HG02938 (cell line): ENCODE results near the gene CCPG1.
"Not testable (repeated sequence)": the region's sequence is repeated elsewhere in the genome, so short reads cannot be mapped to it uniquely, and the experiment has no call there.

ENCODE experiments used
- ATAC-seq: cut with Tn5 transposase; IDR thresholded peaks from one replicate; pipeline ENCODE4 v1.9.1; 2021; ENCODE audit warnings: mild to moderate bottlenecking, moderate library complexity; ENCODE audit not compliant: unreplicated experiment

Gene CCPG1, protein sequence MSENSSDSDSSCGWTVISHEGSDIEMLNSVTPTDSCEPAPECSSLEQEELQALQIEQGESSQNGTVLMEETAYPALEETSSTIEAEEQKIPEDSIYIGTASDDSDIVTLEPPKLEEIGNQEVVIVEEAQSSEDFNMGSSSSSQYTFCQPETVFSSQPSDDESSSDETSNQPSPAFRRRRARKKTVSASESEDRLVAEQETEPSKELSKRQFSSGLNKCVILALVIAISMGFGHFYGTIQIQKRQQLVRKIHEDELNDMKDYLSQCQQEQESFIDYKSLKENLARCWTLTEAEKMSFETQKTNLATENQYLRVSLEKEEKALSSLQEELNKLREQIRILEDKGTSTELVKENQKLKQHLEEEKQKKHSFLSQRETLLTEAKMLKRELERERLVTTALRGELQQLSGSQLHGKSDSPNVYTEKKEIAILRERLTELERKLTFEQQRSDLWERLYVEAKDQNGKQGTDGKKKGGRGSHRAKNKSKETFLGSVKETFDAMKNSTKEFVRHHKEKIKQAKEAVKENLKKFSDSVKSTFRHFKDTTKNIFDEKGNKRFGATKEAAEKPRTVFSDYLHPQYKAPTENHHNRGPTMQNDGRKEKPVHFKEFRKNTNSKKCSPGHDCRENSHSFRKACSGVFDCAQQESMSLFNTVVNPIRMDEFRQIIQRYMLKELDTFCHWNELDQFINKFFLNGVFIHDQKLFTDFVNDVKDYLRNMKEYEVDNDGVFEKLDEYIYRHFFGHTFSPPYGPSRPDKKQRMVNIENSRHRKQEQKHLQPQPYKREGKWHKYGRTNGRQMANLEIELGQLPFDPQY

DNA sequence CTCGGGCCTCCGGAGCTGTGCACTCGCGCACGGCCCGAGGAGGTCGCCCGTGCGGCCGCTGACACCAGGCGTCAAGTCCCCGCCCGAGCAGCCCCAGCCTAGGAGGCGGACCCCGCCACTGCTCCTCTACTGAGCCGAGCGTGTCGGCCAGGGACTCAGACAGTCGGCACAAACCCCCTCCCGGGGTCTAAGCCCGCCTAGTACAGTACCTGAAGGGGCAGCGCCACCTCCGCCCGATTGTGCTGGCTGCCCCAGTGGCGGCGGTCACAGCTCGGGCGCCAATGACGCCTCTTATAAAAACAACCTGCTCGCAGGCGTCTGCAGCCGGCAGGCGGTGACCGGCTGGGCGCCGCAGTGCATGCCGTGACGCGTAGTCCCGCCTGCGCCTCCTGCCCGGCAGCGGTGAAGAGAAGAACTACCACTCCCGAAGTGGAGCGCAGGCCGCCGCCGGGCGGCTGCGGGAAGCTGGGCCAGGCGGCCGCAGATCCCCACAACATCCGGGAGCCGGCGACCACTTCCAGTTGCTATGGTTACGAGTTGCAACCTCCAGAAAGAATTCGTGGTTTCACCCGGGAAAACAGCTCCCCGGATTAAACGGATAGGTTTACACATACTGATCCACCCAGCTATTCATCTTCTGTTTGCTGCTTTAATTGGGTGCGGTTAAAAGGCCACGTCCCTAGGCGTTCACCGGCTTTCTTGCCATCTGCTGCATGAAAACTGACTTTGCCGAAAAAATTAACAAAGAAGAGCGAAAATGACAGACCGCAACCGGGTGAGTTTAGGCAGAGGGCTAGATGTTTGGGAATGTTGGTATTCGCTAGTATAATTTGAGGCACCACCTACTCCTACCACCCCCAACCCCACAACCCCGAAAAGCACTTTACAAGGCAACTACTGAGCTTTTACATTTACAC, at the start of gene CCPG1, which contains the start of gene PIERCE2:
Gene CCPG1, minus strand, starts transcription at position 348 of the 917 bp plus-strand sequence. CDS start 18,935 bp downstream, outside the sequence.
Gene PIERCE2, plus strand, starts transcription at position 484 of the 917 bp plus-strand sequence. Its CDS starts 274 bp downstream, at position 758.
- ATAC-seq: peak; percentile 88

DNA sequence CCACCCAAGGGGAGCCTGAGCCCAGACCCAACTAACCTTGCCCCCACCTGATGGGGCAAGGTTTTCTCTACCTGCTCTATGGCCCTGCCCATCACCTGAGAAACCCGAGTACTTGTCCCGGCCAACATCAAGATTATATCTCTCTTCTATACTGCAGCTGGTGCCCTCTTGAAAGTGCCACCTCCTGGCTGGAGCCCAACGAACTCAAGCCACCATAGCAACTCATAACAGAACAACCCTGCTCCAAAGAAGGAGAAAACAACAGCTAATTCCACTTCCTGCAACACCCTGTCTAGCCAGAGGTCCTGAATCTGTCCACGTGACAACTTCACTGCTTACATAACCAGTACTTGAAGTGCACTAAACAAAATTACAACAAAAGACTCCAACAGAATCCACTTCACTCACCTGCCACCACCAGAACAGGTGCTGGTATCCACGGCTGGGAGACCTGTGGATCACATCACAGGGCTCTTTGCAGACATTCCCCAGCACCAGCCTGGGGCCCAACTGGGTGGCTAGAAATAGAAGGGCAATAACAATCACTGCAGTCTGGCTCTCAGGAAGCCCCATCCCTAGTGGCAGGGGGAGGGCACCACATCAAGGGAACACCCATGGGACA, 49.4 kb upstream of the CCPG1 start:
- no peak for ATAC-seq

DNA sequence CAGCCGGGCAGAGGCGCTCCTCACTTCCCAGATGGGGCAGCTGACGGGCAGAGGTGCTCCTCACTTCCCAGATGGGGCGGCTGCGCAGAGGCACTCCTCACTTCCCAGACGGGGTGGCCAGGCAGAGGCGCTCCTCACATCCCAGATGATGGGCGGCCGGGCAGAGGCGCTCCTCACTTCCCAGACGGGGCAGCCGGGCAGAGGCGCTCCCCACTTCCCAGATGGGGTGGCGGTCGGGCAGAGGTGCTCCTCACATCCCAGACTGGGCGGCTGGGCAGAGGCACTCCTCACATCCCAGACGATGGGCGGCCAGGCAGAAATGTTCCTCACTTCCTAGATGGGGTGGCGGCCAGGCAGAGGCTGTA, 38.9 kb upstream of the CCPG1 start:
- ATAC-seq: not testable (repeated sequence)

DNA sequence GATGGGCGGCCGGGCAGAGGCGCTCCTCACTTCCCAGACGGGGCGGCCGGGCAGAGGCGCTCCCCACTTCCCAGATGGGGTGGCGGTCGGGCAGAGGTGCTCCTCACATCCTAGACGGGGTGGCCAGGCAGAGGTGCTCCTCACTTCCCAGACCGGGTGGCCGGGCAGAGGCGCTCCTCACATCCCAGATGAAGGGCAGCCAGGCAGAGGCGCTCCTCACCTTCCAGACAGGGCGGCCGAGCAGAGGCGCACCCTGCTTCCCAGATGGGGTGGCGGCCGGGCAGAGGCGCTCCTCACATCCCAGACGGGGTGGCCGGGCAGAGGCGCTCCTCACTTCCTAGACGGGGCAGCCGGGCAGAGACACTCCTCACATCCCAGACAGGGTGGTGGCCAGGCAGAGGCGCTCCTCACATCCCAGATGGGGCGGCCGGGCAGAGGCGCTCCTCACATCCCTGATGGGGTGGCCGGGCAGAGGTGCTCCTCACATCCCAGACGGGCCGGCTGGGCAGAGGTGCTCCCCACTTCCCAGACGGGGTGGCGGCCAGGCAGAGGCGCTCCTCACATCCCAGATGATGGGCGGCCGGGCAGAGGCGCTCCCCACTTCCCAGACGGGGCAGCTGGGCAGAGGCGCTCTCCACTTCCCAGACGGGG, 38.3 kb upstream of the CCPG1 start:
- ATAC-seq: not testable (repeated sequence)

DNA sequence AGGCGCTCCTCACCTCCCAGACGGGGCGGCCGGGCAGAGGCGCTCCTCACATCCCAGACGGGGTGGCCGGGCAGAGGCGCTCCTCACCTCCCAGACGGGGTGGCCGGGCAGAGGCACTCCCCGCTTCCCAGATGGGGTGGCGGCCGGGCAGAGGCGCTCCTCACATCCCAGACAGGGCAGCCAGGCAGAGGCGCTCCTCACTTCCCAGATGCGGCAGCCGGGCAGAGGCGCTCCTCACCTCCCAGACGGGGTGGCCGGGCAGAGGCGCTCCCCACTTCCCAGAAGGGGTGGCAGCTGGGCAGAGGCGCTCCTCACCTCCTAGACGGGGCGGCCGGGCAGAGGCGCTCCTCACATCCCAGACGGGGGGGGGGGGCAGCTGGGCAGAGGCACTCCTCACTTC, 37.8 kb upstream of the CCPG1 start:
- not testable (repeated sequence) for ATAC-seq

DNA sequence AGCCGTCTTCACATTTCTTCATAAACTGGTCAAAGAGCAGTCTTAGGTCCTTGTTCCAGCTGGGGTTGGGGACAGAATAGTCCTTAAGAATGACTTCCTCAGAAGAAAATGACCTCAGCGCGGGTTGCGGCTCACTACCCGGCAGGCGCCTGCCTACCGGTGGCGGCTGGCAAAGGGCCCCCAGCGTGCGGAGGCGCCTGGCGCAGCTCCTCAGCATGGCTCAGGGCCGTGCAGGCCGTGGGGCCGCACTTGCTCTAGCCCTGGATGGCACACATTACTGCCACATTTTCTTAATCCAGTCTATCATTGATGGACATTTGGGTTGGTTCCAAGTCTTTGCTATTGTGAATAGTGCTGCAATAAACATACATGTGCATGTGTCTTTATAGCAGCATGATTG, 35.0 kb upstream of the CCPG1 start:
- not testable (repeated sequence) for ATAC-seq

DNA sequence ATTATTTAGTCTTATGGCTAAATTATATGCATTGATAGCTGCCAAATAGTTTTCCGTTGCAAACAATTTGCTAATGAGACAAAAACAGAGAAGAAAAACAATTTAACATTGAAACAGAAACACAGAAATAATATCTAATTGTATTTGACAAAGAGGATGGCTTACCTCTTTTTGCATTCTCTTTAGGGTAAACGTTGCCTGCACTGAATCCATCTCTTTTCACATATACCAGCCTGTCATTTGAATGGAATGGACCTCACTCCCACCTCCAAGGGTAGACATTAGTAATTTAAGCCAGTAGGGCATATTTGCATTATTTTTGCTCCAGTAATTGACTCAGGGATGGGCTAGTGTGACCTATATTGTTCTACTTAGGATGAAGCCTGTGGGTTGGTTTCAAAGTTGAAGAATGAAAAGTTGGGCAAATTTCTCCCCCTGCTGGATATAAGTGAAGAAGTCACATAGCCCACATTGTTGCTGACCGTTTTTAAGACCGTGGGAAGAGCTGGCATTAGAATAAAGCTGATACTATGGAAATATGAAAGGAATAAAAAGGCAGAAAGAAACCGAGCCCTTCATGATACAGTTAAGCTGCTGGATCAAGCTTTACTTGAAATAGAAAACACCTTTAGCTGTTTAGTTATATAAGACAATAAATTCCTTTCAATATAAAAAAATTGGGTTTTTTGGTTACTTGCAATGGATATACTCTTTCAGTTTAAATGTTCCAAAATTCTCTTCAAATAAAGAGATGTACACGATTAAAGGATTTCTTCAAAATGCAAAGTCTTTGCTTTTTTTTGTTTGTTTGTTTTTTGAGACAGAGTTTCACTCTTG, 27.0 kb upstream of the CCPG1 start:
- peak; percentile 74 for ATAC-seq

DNA sequence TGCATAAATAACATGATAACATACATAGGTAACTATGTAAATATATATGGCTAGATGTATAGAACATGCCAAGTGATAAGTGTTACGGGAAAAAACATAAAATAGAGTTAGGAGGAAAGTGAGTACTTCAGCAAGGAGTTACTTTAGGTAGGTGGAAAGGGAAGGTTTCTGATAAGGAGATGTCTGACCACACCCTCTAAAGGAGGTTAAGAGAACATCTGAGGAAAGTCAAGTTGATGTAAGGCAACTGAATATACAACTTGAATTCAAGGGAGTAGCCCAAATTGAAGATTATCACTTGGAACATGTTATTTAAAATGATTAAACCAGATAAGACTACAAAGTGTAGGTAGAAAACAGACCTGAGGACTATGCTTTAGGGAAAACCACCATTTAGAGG, 13.9 kb upstream of the CCPG1 start:
- ATAC-seq: no peak

DNA sequence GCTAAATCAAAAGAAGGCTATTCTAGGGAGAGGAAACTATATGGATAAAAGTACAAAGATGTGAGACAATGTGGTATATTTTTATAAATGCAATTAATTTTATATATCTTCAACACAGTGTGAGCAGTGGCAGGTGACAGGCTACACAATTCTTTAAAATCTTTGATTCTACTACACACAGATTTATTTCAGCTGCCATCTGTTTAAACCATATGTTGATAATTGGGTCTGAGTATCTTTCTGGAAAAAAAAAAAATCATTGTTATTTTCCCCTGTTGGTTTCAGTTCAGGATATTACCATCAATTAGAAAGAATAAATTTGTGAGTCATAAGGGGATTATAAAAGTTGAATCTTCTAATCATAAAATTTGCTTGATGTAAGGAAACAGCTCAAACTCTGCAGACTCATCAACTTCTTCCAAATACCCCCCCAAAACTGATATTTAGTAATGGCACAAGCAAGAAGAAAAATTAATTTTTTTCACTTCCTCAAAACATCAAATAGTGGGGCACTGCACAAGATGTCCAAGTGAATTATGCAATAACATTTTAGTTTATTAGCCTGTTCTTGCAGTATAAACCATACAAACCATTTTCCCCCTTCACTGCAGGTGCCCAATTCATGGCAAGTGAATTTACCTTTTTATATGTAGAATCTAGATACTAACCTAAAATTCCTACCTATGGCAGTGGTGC, 12.2 kb upstream of the CCPG1 start:
- ATAC-seq: no peak

DNA sequence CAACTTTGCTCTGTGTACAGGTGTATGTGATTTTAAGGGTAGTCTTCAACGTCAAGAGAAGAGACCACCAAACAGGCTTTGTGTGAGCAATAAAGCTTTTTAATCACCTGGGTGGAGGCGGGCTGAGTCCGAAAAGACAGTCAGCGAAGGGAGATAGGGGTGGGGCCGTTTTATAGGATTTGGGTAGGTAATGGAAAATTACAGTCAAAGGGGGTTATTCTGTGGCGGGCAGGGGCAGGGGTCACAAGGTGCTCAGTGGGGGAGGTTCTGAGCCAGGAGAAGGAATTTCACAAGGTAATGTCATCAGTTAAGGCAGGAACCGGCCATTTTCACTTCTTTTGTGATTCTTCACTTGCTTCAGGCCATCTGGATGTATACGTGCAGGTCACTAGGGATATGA, 9.5 kb upstream of the CCPG1 start:
- ATAC-seq: not testable (repeated sequence)

DNA sequence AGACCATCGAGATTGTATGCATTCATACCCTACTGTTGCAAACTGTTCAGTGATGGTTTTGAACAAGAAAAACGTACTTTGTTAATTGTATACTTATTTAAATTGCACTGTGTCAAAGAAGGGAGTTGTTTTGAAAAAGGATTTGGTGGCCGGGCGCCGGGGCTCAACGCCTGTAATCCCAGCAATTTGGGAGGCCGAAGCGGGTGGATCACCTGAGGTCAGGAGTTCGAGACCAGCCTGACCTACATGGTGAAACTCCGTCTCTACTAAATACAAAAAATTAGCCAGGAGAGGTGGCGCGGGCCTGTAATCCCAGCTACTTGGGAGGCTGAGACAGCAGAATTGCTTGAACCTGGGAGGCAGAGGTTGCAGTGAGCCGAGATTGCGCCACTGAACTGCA, 817 bp upstream of the CCPG1 start:
- ATAC-seq: not testable (repeated sequence)

DNA sequence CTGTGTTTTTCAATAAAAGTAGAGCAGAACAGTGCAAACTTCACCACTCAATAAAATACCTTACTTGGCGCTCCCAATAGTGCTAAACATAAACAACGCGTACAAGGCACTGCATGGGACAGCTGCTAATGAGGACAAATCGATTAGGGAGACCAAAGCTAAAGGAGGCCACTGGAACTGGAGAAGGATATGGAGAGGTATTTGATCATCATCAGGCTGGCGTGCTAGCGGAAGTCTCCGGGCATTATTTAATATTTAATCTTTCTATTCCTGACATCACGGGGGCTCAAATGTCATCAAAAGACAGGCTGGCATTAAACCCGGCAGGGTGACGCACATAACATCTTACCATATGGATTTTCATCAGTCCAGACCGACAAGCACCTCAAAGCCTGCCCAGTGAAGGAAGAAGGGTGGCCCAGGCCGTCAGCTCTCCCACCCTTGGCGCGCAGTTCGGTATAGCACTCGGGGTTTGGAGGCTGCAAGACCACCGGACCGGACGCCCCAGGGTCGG, 604 bp downstream of the CCPG1 start:
- ATAC-seq: peak; percentile 21

DNA sequence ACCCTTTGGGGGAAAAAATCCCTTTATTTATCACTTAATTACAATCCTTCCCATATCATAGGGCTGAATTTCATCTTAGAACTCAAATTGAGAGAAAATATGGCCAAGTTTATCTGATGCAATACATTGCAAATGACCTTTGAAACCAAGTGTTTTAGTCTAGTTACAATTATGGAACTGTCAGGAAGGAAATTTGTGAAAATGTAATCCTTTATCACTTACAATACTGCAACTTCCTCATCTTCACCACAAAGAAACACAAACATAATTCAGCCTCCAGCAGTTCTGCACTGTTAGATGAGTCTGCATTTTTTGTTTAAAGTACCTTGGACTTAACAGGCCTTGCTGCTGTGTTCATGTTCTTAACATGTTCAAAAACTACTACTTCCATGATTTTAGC, 4.6 kb downstream of the CCPG1 start:
- ATAC-seq: no peak

DNA sequence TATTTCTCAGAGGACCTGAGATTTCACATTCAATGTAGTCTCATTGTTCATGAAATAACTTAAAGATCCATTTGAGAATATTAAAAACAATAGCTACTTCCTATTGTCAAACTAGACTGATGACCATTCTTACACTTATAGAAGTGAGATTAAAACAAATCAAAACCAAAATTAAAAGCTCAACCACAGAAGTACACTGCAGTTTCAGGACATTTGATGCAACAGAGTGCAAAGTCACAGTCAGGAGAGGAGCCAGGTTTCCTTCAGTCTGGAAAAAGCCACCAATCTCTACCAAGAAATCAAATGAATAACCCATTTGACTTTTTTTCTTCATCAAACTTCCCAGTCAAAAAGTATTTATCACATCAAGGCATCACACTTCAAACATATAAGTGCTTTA, 5.5 kb downstream of the CCPG1 start:
- ATAC-seq: peak; percentile 41

DNA sequence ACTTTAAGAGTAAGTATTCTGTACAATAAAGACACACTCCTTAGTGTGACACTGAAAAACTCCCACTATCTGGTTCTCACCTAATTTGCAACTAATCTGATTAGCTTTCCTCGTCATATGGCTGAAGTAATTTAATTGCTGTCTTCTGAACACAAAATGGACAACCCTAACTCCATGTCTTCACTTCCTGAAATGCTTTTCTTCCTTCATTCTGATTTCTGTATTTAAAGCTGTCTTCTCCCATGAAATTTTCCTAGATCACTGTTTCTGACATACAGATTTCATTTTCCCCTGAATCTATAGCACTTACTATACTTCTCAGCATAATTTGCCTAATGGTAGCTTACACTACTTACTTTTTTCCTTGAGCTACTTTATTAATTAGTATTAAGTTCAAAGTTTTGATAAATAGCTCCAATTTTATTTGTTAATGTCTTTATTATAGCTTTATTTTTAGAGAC, 6.3 kb downstream of the CCPG1 start:
- ATAC-seq: no peak

DNA sequence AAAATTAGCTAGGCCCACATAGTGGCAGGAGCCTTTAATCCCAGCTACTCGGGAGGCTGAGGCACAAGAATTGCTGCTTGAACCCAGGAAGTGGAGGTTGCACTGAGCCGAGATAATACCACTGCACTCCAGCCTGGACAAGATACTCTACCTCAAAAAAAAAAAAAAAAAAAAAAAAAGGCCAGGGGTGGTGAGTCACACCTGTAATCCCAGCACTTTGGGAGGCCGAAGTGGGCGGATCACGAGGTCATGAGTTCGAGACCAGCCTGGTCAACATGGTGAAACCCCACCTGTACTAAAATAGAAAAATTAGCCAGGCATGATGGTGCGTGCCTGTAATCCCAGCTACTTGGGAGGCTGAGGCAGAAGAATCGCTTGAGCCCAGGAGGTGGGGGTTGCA, 8.1 kb downstream of the CCPG1 start:
- not testable (repeated sequence) for ATAC-seq

DNA sequence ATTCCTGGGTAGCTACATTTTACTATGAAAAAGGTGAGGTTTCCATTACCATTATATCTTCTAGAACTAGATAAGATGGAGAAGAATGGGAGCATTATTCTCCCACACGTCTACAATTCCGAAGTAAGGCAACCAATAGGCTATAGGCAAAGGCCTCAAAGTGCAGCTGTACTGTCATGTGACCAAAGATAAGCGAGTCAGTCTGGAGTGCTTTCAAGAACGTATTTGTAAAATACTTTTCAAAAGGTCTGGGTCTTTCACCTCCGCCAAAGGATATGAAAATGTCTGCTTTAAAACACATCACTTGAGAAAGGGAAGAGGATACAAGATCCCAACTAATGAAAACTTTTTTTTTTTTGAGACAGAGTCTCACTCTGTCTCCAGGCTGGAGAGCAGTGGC, 9.9 kb downstream of the CCPG1 start:
- no peak for ATAC-seq

DNA sequence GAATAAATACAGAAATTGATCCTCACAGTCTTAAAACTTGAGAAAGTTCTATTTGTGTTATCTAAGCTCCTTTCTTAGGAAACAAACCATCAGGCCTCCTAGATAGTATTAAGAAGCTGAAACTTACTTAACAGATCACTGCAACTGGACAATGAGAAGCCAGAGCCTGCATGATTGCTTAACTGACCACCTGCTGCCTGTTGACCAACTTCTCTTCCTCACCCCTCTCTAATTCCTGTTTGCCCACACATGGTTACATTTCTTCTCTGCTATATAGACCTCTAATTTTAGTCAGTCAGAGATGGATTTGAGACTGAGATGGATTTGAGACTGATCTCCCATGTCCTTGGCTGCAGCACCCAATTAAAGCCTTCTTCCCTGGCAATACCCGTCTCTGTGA, 13.5 kb downstream of the CCPG1 start:
- ATAC-seq: no peak
